ENCODE results near the gene KRTAP19-8.

Gene KRTAP19-8

GRCh38 chr21:31038376-31038775, at the start of gene KRTAP19-8:
Gene KRTAP19-8, minus strand, starts transcription at chr21:31038476. Its CDS starts 33 bp downstream, at chr21:31038443.
- DNase-seq (ENCODE audit: low read depth): no peak

- no peak for DNase-seq (ENCODE audit: low read depth)
Observed at GRCh38 chr21:31087639-31088473, 49.6 kb upstream of the KRTAP19-8 start.

- no peak for DNase-seq (ENCODE audit: low read depth)
Observed at GRCh38 chr21:31084689-31085088, 46.4 kb upstream of the KRTAP19-8 start.

- DNase-seq (ENCODE audit: low read depth): no peak
Observed at GRCh38 chr21:31078796-31079195, 40.5 kb upstream of the KRTAP19-8 start.

- DNase-seq (ENCODE audit: low read depth): no peak
Observed at GRCh38 chr21:31078216-31078615, 39.9 kb upstream of the KRTAP19-8 start.

GRCh38 chr21:31075848-31076247, 37.6 kb upstream of the KRTAP19-8 start:
- no peak for DNase-seq (ENCODE audit: low read depth)

- DNase-seq (ENCODE audit: low read depth): no peak
Observed at GRCh38 chr21:31072533-31072932, 34.3 kb upstream of the KRTAP19-8 start.

GRCh38 chr21:31064803-31065202, 26.5 kb upstream of the KRTAP19-8 start:
- no peak for DNase-seq (ENCODE audit: low read depth)

- DNase-seq (ENCODE audit: low read depth): no peak
Observed at GRCh38 chr21:31052489-31053142, 14.3 kb upstream of the KRTAP19-8 start.

GRCh38 chr21:31050577-31051157, 12.4 kb upstream of the KRTAP19-8 start:
- no peak for DNase-seq (ENCODE audit: low read depth)

- DNase-seq (ENCODE audit: low read depth): no peak
Observed at GRCh38 chr21:31045841-31046240, 7.6 kb upstream of the KRTAP19-8 start.

- DNase-seq (ENCODE audit: low read depth): no peak
Observed at GRCh38 chr21:31043471-31043870, 5.2 kb upstream of the KRTAP19-8 start.

- DNase-seq (ENCODE audit: low read depth): no peak
Observed at GRCh38 chr21:31042080-31042464, 3.8 kb upstream of the KRTAP19-8 start.

- DNase-seq (ENCODE audit: low read depth): no peak
Observed at GRCh38 chr21:31041295-31042079, 3.2 kb upstream of the KRTAP19-8 start.

GRCh38 chr21:31034378-31034777, 3.9 kb downstream of the KRTAP19-8 start:
- no peak for DNase-seq (ENCODE audit: low read depth)

GRCh38 chr21:31030367-31031106, 7.7 kb downstream of the KRTAP19-8 start:
- DNase-seq (ENCODE audit: low read depth): no peak

- DNase-seq (ENCODE audit: low read depth): no peak
Observed at GRCh38 chr21:31023680-31024079, 14.6 kb downstream of the KRTAP19-8 start.

GRCh38 chr21:31022306-31022705, 16.0 kb downstream of the KRTAP19-8 start:
- DNase-seq (ENCODE audit: low read depth): no peak

GRCh38 chr21:31018232-31018631, 20.0 kb downstream of the KRTAP19-8 start:
- no peak for DNase-seq (ENCODE audit: low read depth)

- DNase-seq (ENCODE audit: low read depth): no peak
Observed at GRCh38 chr21:31014891-31015290, 23.4 kb downstream of the KRTAP19-8 start.

All from activated T-cell treated with anti-CD3 and anti-CD28 coated beads for 1 hour (primary cell).